ENCODE data around the gene STK11IP. TPM values are rescaled to one million over a fixed set of nuclear protein-coding genes. Genes with fewer than 3 reads are reported as not detected.

The STK11IP gene
- total RNA-seq, 2 donors from 2014 or later = 12.4 to 14.1 TPM

DNA sequence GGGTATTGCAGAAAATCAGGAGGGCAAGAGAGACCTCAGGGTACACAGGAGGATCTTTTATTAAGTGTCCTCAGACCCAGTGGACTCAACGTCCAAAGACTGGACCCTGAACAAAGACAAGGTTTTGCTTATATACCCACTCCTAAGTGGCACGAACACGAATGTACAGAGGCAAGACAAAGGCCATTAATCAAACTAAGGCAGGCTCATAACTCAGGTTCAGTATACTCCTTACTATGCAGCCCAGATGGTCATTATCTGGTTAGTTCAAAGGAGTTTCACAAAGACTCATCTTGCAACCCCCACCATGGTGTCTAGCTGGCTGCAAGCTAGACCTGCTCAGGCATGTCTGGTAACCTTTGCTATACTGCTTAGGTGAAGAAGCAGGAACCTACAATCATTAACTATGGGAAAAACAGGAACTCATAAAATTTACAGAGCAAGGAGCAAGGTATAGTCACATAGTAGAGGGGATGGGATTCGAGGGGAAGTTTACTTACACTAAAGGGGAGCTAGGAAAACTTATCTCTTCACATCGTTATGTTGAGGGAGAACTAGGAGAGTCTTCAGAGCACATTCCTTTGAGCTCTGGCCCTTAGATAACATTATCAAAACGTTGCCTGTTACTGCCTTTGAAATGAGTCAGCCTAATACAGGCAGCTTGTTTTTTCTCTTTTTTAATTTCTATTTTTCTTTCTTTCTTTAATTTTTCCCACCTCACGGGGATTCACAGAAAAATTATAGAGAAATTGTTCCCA lies 63.7 kb downstream of the STK11IP start:
- DNase-seq (no peak), ATAC-seq (peak in 1 of 2 donors; percentile 28)
- intact Hi-C loops (cut with DNase I) = no loop called here

DNA sequence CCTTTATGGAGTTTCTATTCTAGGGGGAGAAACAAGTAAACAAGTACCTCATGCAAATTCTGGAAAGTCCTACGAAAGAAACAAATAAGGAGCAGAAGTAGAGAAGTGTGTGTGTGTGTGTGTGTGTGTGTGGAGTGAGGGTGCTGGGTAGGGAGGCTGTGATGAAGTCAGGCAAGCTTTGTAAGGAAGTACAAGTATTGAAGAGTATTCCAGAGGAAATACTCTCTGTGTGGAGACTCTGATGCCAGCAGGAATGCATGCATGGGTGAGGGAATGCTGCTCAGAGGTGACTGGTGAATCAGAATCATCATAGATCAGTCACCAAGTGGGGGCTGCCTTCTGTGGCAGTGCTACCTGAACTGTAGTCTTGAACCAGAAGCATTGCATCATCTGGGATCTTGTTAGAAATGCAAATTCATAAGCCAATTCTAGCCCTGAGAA lies 64.3 kb downstream of the STK11IP start:
- peak in 1 of 2 donors; percentile 24 for ATAC-seq
- intact Hi-C loops (cut with DNase I) = no loop called here
- DNase-seq = no peak

DNA sequence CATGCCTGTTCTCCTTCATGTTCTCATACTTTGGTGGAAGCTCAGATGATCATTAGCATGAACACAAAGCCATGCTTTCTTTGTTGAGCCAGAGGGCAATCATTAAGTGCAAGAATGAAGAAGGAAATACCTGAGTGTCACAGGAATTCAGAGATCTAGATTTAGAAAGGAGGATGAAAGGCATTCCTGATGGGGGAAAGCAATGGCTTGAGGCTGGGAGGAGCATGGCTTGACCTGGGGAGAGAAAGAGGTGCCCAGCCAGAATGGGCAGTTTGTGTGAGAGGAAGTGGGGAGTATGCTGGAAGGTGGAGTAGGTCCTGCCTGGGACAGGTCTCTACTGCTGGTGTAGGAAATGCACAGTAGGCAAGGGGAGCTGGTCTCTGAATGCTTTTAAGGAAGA lies 64.9 kb downstream of the STK11IP start:
- intact Hi-C loops (cut with DNase I) = no loop called here
- DNase-seq (no peak), ATAC-seq (no peak)

DNA sequence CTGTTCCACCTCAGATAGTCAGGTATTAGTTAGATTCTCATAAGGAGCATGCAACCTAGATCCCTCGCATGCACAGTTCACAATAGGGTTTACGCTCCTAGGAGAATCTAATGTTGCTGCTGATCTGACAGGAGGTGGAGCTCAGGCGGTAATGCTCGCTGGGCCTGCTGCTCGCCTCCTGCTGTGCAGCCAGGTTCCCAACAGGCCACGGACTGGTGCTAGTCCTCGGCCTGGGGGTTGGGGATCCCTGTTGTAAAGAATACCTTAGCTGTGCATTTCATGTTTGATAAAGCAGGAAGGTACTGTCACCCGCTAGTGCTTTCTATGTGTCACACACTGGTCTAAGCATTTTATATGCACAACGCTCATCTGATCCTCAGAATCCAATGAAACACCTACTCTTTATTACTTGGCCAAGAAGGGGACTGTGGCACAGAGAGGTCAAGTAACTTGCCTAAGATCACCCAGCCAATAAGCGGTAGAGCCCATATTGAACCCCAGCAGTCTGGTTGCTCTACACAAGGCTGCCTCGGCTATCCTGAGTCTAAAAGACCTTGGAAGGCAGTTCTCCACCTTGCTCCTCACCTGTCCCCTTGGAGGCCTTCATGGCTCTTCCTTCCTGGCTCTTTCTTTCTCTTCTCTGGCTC lies 65.6 kb downstream of the STK11IP start:
- intact Hi-C loops (cut with DNase I) = no loop called here
- ATAC-seq (no peak), DNase-seq (no peak)

GRCh38 chr2:219664041-219664440 lies 66.4 kb downstream of the STK11IP start:
- intact Hi-C loops (cut with DNase I) = no loop called here
- no peak for ATAC-seq
- DNase-seq = no peak

- peak; percentile 72 for DNase-seq
- intact Hi-C loops (cut with DNase I) = no loop called here
- peak; percentile 81 to 90 for ATAC-seq
Observed at GRCh38 chr2:219664944-219665343, 67.3 kb downstream of the STK11IP start.

DNA sequence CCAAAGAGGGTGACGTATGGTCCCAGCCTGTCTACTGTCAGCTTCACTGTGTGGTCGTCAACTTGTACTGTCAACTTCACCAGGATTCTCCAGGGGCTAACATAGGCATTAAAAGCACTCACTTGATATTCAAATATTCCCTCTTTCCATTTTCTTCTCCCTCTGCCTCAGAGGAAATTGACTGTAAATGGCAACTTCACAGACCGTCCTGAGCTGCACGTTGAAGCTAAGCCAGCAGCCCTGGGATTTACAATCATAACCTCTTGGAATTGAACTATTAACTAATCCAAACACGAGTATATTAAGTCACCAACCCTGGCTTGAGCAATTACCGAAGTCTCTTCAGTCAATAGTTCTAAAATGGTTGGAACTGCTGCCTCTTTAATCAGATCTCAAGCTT lies 68.3 kb downstream of the STK11IP start:
- ATAC-seq = no peak
- no peak for DNase-seq
- intact Hi-C loops (cut with DNase I) = no loop called here

Small RNA genes lying within 50 kb of the gene (microRNA-seq; reads per million reads assigned to microRNA genes)
- 3.3 to 4.2 reads per million in 2 donors for gene MIR3132

Other genes starting within 250 kb of the STK11IP start
- 10 to 100 TPM; 52.6 to 70.5 TPM for gene DNPEP, start 209.9 kb upstream of the STK11IP start, total RNA-seq
- gene DES, start 179.5 kb upstream of the STK11IP start, total RNA-seq = 1,000 to 10,000 TPM; 5,895 to 7,519 TPM
- 10 to 100 TPM; 94.6 to 94.9 TPM for gene SPEG, start 163.0 kb upstream of the STK11IP start, total RNA-seq
- gene GMPPA, start 99.0 kb upstream of the STK11IP start, total RNA-seq = 10 to 100 TPM; 29.0 to 30.0 TPM
- under 1 TPM in 1 of 2 donors, not detected in 1; 0.32 TPM for gene ASIC4, start 83.4 kb upstream of the STK11IP start, total RNA-seq
- gene CHPF, start 54.0 kb upstream of the STK11IP start, total RNA-seq = 100 to 1,000 TPM in 1 of 2 donors, 10 to 100 TPM in 1; 72.4 to 113 TPM
- gene TMEM198, start 53.8 kb upstream of the STK11IP start, total RNA-seq = 1 to 10 TPM; 3.2 to 4.1 TPM
- gene OBSL1, start 26.3 kb upstream of the STK11IP start, total RNA-seq = 100 to 1,000 TPM; 121 to 187 TPM
- 10 to 100 TPM in 1 of 2 donors, 1 to 10 TPM in 1; 2.2 to 16.2 TPM for gene INHA, start 25.5 kb upstream of the STK11IP start, total RNA-seq
- 100 to 1,000 TPM; 261 to 360 TPM for gene SLC4A3, start 29.8 kb downstream of the STK11IP start, total RNA-seq